ENCODE data around the gene CKMT2. TPM values are rescaled to one million over a fixed set of nuclear protein-coding genes. Genes with fewer than 3 reads are reported as not detected.

Gene CKMT2
- 0.39 TPM in 1 of 2 replicates, not detected in the other for total RNA-seq

DNA sequence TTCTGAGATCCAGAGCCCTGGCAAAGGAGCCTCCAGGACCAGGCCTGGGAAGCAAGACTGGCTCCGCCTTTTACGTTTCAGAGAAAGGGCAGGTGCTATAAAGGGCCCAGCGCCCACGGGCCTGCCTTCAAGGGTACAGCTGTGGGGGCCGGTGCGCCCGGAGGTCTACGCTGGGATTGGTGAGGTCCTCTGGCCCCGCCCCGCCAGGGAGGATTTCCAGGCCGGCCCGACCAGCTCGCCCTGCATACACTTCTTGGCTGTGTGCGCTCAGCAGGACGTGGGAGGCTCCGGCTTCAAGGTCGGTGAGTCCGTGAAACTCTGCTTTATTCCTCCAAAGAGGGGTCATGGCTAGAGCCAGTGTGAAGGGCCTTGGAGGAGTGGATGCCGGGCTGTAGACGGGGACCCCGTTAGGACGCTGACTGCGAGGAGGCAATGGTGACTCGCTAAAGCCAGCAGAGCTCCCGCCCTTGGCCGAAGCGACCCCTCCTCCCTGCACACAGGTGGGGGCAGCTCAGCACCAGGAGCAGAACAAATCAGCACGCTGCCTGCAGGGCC is at the start of gene CKMT2:
CKMT2 (plus strand) TSS at position 243 of the 555 bp plus-strand sequence. CDS start 17,811 bp downstream, outside the sequence.

DNA sequence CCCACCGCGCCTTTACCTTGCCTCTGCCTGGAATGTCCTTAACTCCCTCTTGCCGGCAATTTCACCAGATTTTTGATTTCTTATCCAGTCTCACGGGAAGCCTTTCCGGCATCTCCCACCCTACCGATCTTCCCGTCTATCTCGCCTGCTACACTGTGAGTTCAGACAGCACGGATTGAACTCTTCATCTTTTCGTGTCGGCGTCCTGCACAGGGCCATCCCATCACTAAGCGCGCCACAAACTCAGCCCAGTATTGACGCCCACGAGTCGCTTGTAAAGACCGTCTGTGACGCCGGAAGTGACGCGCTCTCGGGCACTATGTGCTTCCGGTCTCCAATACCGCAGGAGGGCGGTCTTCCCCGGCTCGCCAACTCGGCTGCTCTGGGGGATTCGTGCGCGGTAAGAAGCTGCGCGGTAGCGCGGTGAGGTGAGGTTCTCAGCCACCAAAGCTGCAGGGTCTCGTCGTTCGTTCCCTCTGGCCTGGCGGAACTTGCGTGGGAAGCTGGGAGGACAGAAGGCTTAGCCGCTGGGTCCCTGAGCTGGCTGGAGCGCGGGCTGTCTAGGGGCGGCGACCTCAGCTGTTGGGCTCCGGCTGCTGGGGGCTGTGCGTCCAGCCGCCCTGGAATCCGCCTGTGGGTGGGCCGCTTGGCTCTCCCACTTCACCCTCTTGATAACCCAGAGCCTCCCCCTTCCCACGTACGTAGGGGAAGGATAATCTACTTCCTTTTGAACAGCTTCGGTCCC is 68.3 kb downstream of the CKMT2 start, which contains the start of gene ZCCHC9:
ZCCHC9 (plus strand) TSS at position 317 of the 745 bp plus-strand sequence. CDS start 3,171 bp downstream, outside the sequence.

Small RNA genes within 50 kb of the gene (small RNA-seq; reads per million reads assigned to genes)
- not detected for gene AC026436.1

Other genes with a start within 250 kb of the CKMT2 start
- gene ZCCHC9, start 68.3 kb downstream of the CKMT2 start, total RNA-seq, result 35.8 and 38.4 TPM in 2 replicates
- gene ACOT12, start 160.8 kb downstream of the CKMT2 start, total RNA-seq, result not detected in 2 replicates